ENCODE results near the gene HOXA11.

Gene HOXA11

GRCh38 chr7:27185013-27185853, at the start of gene HOXA11:
HOXA11 (minus strand) TSS chr7:27185232; CDS start chr7:27185144, 88 bp downstream.
- no peak for DNase-seq

GRCh38 chr7:27229448-27229847, 44.4 kb upstream of the HOXA11 start:
- DNase-seq = no peak

DNA sequence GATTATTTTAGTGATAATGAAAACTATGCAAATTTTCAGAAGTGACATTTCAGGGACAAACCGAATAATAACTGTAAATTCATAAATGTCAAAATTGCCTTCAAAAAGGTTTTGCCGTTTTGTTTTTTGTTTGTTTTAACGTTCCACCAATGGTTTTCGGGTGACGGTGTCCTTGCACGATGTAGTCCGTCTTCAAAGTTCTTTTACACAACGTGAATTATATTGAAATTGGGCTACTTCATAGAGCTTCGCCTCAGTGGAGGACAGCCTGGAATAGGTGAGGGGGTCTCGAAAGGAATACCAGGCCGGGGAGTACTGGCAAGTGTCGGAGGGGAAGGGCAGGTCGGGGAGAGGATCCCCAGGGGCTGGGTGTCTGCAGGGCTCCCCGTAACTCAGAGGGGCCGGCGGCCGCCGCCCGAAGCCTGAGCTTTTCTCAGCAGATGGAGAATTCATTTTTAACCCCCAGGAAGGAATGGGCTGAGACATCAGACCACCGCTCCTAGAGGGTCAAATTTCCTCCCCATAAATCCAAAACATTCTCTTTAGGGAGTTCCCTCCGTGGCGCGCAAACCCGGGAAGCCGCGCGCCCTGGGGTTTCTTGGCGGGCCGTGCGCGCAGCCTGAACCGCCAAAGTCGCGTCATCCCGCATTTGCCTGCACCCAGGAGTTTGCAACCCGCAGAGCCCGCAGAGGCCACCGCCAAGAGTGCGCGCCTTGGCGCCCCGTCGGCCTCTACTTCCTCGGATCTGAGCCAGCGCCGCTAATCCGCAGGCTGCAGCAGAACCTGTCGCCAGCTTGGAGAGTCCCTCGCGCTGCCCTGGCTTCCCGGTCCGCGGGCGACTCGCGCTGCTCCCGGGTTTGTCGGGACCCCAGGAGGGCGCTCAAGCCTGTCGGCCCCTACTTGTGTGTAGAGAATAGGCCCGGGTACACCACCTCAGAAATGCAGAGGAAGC, 40.2 kb upstream of the HOXA11 start:
- DNase-seq = no peak

- DNase-seq = no peak
These were observed 39.0 kb upstream of the HOXA11 start for GRCh38 chr7:27223941-27224575.

DNA sequence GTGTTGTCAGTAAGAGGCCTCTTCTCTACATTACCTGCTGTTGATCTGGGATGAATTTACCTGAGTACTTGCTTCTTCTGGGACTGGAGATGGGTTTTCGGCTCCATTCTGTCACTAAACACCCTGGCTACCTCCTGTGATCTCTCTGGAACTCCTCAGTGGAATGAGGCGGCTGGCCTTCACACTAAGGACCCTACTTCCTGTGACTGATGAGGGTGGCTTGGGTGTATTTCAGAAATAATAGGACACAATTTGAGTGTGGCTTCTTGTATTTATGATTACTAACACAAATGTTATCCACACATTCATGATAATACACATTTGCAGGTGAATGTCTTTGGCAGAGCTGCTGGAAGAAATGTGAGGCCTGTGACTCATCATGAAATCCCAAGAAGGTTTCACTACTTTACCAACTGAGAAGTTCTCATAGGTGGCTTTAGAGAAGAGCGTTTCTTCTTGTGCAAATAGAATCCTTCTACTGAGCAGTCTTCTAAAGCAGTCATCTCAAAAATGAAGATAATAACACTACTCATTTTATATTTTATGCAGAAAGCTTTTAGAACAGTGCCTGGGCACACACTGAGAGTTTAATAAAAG, 36.3 kb upstream of the HOXA11 start:
- no peak for DNase-seq

GRCh38 chr7:27220440-27220955, 35.5 kb upstream of the HOXA11 start:
- no peak for DNase-seq

DNA sequence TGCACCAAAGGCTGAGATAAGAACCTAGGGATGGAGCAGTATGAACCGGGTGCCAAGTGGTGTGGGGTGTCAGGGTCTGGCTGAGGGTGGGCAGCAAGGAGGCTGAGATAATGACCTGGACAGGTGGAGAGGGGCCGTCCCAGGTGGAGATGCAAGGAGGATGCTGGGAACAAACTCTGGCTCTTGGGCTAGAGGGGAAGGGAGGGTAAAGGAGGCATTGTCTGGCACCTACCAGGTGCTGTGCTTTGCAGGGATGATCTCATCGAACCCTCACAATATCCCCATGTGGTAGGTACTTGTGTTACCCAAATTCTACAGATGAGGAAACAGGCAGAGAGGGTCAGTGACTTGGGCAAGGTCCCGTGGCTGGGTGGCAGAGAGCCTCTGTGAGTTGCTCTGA, 34.8 kb upstream of the HOXA11 start:
- DNase-seq = no peak

DNA sequence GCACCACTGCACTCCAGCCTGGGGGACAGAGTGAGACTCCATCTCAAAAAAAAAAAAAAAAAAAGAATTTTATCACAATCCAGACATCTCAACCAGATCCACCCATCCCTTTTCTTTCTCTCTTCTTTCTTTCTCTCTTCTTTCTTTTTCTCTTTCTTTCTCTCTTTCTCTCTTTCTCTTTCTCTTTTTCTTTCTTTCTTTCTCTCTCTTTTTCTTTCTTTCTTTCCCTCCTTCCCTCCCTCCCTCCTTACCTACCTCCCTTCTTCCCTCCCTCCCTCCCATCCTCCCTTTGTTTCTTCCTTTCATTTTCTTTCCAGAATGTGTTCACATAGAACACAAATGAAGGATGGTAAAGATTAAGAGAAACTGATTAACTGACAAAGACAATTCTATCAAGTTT, 32.9 kb upstream of the HOXA11 start:
- no peak for DNase-seq

DNA sequence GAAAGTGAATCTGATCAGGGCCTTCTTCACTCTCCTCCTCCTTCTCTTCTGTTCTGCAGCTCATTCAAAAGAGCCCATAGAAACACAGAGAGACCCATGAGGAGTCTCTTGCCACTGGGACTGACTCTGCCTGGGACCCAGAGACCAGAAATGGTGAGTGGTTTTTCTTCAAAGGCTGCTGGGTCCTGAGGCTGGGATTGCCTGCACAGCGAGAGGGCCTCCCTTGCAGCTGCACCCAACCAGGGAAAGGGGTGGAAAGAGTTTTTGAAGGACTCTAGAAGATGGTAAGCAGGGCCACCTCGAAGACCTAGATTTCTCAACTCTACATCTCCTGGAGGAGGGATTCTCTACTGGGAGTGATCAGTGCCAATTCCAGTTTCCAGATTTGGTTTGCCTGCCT, 30.3 kb upstream of the HOXA11 start:
- DNase-seq = no peak

DNA sequence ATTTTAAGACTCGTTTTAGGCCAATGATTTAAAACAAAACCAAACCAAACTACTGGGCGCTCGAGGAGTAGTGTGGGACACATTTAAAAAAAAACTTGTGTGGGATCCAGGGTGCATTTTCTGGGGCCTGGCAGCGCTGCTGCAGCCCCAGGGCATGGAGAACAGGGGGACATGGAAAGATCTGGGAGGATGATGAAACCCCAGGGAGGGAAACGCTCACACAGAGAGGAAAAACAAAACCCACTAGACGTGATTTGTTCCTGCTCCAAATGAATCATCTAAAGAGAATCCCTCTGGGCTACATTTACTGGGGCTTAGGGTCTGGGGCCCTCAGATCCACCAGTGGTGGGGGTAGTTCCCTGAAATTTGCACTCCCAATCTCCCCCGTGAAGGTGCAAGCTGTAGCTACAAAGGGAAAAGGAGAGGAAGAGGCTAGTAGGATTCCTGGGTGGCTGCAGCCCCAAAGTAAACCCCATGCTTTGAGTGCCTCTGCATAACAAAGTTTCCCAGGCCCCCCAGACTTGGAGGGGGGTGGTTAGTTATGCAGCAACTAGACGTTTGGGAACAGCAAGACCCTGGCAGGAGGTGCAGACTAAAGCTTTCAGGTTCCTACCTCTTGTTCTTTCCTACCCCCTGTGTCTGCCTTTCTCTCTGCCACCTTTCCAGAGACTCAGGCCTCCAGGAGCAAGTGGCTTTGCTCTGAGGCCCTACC, 29.4 kb upstream of the HOXA11 start:
- no peak for DNase-seq

- no peak for DNase-seq
These were observed 28.6 kb upstream of the HOXA11 start for GRCh38 chr7:27213433-27214238.

GRCh38 chr7:27212497-27213432, 27.7 kb upstream of the HOXA11 start:
- DNase-seq = no peak

GRCh38 chr7:27211764-27212204, 26.8 kb upstream of the HOXA11 start:
- no peak for DNase-seq

- no peak for DNase-seq
These were observed 26.0 kb upstream of the HOXA11 start for GRCh38 chr7:27211084-27211446.

GRCh38 chr7:27210441-27211083, 25.5 kb upstream of the HOXA11 start:
- peak; percentile 46 for DNase-seq

- no peak for DNase-seq
These were observed 25.0 kb upstream of the HOXA11 start for GRCh38 chr7:27209933-27210440.

DNA sequence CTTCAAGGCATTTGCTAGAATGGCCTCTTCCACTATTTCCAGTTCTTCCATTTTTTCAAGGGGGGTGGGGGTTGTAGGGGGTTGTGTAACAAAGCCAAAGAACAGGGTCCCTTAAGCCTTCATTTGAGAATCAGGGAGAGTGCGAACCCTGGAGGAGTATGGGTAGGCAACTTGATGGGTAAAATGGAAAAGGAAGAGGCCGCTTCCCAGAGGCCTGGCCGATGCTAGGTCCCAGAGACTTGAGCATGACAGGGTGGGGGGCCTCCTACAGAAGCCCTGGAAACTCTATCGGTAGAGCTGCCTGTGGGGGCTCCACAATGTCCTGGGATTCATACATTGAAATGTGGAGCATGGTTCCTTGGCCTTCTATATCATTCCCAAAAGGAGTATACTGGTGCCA, 24.0 kb upstream of the HOXA11 start:
- no peak for DNase-seq

GRCh38 chr7:27207348-27207985, 22.4 kb upstream of the HOXA11 start:
- no peak for DNase-seq
